GM18867 (cell line): Measurements from ENCODE around the gene PAK2.
"Not testable (repeated sequence)": the region's sequence is repeated elsewhere in the genome, so short reads cannot be mapped to it uniquely, and the experiment has no call there.

ENCODE experiments used
- ATAC-seq: cut with Tn5 transposase; IDR thresholded peaks from one replicate; pipeline ENCODE4 v1.9.1; 2021; ENCODE audit warnings: mild to moderate bottlenecking, moderate library complexity; ENCODE audit not compliant: unreplicated experiment

Gene PAK2

GRCh38 chr3:196777836-196778235 is 38.2 kb downstream of the PAK2 start:
- no peak for ATAC-seq

- no peak for ATAC-seq
Measured at GRCh38 chr3:196778755-196779154, 39.1 kb downstream of the PAK2 start.

GRCh38 chr3:196782511-196782910 is 42.9 kb downstream of the PAK2 start:
- ATAC-seq: no peak

- no peak for ATAC-seq
Measured at GRCh38 chr3:196788528-196788927, 48.9 kb downstream of the PAK2 start.

- ATAC-seq: no peak
Measured at GRCh38 chr3:196789885-196790359, 50.3 kb downstream of the PAK2 start.

GRCh38 chr3:196790636-196791035 is 51.0 kb downstream of the PAK2 start:
- no peak for ATAC-seq

- no peak for ATAC-seq
Measured at GRCh38 chr3:196792771-196793170, 53.1 kb downstream of the PAK2 start.

- ATAC-seq: no peak
Measured at GRCh38 chr3:196793246-196793645, 53.6 kb downstream of the PAK2 start.

- no peak for ATAC-seq
Measured at GRCh38 chr3:196794467-196794866, 54.8 kb downstream of the PAK2 start.

- no peak for ATAC-seq
Measured at GRCh38 chr3:196796317-196796716, 56.7 kb downstream of the PAK2 start.

- ATAC-seq: no peak
Measured at GRCh38 chr3:196800742-196801434, 61.2 kb downstream of the PAK2 start.

- no peak for ATAC-seq
Measured at GRCh38 chr3:196803891-196804468, 64.3 kb downstream of the PAK2 start.

- ATAC-seq: no peak
Measured at GRCh38 chr3:196804773-196805172, 65.1 kb downstream of the PAK2 start.

- ATAC-seq: no peak
Measured at GRCh38 chr3:196810963-196811581, 71.4 kb downstream of the PAK2 start.

GRCh38 chr3:196812853-196813252 is 73.2 kb downstream of the PAK2 start:
- ATAC-seq: no peak

GRCh38 chr3:196813903-196814302 is 74.2 kb downstream of the PAK2 start:
- ATAC-seq: no peak

- ATAC-seq: no peak
Measured at GRCh38 chr3:196821806-196822355, 82.2 kb downstream of the PAK2 start.

GRCh38 chr3:196829651-196830050 is 90.0 kb downstream of the PAK2 start:
- not testable (repeated sequence) for ATAC-seq

- ATAC-seq: no peak
Measured at GRCh38 chr3:196835086-196835485, 95.4 kb downstream of the PAK2 start.

GRCh38 chr3:196836626-196837025 is 97.0 kb downstream of the PAK2 start:
- not testable (repeated sequence) for ATAC-seq

GRCh38 chr3:196837819-196838420 is 98.3 kb downstream of the PAK2 start:
- ATAC-seq: peak; percentile 58
